ENCODE measurements around the gene TTLL10. TPM values are rescaled to one million over a fixed set of nuclear protein-coding genes. Genes with fewer than 3 reads are reported as not detected.
"Not testable (repeated sequence)": the region's sequence is repeated elsewhere in the genome, so short reads cannot be mapped to it uniquely, and the experiment has no call there.

The TTLL10 gene
- total RNA-seq, 2 experiments from 2014 or later: not detected

DNA sequence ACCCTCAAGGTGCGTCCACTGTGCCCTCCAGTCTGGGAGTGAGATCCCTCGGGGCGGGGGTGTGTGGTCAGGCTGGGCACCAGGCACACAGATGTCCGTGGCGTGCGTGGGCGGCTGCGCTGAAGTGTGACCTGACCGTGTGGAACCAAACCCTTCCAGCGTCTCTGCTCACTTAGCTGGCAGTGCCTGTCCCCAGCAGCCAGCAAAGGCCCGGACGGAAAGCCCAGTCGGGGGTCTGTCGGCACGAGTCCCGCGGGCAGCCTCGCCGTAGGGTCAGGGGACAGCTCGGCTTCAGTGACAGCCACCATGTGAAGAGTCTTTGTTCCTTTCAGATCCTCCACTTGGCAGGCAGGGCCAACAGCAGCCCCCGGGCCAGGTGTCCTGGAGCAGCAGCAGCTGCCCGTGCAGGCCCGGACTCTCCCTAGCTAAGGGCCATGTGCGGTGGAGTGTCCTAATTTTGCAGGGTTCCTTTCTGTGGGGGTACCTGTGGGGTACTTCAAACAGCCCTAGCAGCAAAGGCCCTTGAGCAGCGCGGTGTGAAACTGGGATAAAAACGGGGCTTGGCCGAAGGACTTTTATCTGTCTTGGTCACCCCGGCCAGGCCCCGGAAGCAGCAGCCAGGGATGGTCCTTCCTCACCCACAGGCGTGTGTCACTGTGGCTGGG is 11.6 kb downstream of the TTLL10 start:
- H3K4me3 Mint-ChIP-seq: no peak overlapping the region
- no peaks in the 10 kb centered on the region for H3K9me3 Mint-ChIP-seq (ENCODE audit: low read depth)
- no peaks in the 10 kb centered on the region for H3K36me3 Mint-ChIP-seq
- H3K27ac Mint-ChIP-seq: no peak overlapping the region
- no peaks in the 10 kb centered on the region for H3K4me1 Mint-ChIP-seq
- peaks cover 19% of the 10 kb centered on the region for H3K27me3 Mint-ChIP-seq
- ATAC-seq (no peak), DNase-seq (no peak)
- CTCF ChIA-PET: interaction anchor here (1.7 kb wide), 1 partner anchor 63 kb away, joined by 4 read pairs; no protein-coding TSS in a partner anchor

DNA sequence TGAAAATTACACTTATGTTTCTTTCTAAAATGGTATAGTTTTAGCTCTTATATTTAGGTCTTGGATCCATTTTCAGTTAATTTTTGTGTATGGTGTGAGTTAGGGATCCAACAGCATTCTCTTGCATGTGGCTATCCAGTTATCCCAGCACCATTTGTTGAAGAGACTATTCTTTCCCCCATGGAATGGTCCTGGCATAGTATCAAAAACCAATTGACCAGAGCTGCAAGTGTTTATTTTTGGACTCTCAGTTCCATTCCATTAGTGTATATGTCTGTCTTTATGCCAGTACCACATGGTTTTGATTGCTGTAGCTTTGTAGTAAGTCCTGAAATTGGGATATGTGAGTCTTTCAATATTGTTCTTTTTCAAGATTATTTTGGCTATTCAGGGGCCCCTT is 14.3 kb downstream of the TTLL10 start:
- CTCF ChIA-PET: interaction anchor here (1.1 to 1.2 kb wide), 2 partner anchors 12 to 66 kb away, joined by 4 to 7 read pairs; no protein-coding TSS in a partner anchor
- Mint-ChIP-seq H3K4me1 (no peaks in the 10 kb centered on the region), H3K27me3 (peaks cover 23% of the 10 kb centered on the region), H3K4me3 (no peak overlapping the region), H3K36me3 (peaks cover 3% of the 10 kb centered on the region), H3K9me3 (ENCODE audit: low read depth) (no peaks in the 10 kb centered on the region), H3K27ac (no peak overlapping the region)
- DNase-seq (no peak), ATAC-seq (no peak)

- DNase-seq (no peak), ATAC-seq (no peak)
- Mint-ChIP-seq H3K27ac (no peak overlapping the region), H3K4me3 (no peak overlapping the region), H3K27me3 (peaks cover 23% of the 10 kb centered on the region), H3K4me1 (no peaks in the 10 kb centered on the region), H3K9me3 (ENCODE audit: low read depth) (no peaks in the 10 kb centered on the region), H3K36me3 (peaks cover 3% of the 10 kb centered on the region)
- CTCF ChIA-PET: interaction anchor here (1.2 kb wide), 1 partner anchor 11 kb away, joined by 4 read pairs; no protein-coding TSS in a partner anchor
These were observed 15.4 kb downstream of the TTLL10 start for GRCh38 chr1:1189111-1189510.

DNA sequence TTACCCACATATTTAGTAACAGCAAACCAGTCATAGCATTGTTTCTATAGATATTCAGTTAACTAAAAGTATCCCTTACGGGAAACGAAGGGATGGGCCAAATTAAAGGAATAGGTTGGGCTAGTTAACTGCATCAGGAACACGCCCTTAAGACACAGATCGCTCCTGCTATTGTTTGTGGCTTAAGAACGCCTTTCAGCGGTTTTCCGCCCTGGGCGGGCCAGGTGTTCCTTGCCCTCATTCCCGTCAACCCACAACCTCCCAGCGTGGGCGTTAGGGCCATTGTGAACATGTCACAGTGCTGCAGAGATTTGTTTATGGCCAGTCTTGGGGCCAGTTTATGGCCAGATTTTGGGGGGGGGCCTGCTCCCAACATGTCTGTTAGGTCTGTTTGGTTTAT is 18.1 kb downstream of the TTLL10 start:
- ATAC-seq: no peak
- no peak for DNase-seq
- Mint-ChIP-seq H3K9me3 (ENCODE audit: low read depth) (peaks cover 6% of the 10 kb centered on the region), H3K36me3 (peaks cover 6% of the 10 kb centered on the region), H3K27me3 (peaks cover 30% of the 10 kb centered on the region), H3K4me1 (no peaks in the 10 kb centered on the region), H3K27ac (no peak overlapping the region), H3K4me3 (no peak overlapping the region)
- CTCF ChIA-PET: no interaction called here

DNA sequence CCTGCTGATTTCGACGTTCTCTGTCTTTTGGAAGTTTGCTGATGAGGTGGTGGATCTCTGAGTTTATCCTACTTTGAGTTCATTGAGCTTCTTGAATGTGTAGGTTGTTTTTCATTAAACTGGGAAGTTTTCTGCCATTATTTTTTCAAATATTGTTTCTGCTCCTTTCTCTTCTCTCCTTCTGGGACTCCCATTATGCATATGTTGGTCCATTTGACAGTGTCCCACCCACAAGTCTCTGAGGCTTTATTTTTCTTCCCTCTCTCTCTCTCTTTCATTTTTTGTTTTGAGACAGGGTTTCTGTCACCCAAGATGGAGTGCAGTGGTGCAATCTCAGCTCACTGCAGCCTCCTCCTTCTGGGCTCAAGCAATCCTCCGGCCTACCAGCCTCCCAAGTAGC is 21.0 kb downstream of the TTLL10 start:
- H3K27ac Mint-ChIP-seq: no peak overlapping the region
- H3K36me3 Mint-ChIP-seq: peaks cover 6% of the 10 kb centered on the region
- no peak for ATAC-seq
- H3K9me3 Mint-ChIP-seq (ENCODE audit: low read depth): peaks cover 6% of the 10 kb centered on the region
- CTCF ChIA-PET: interaction anchor here (2.0 kb wide), 1 partner anchor 72 kb away, joined by 4 read pairs; no protein-coding TSS in a partner anchor
- peaks cover under 1% of the 10 kb centered on the region for H3K4me1 Mint-ChIP-seq
- peaks cover 18% of the 10 kb centered on the region for H3K27me3 Mint-ChIP-seq
- H3K4me3 Mint-ChIP-seq: no peak overlapping the region
- DNase-seq: no peak

GRCh38 chr1:1195726-1196125 is 22.0 kb downstream of the TTLL10 start:
- H3K4me3 Mint-ChIP-seq; ATAC-seq; H3K9me3 Mint-ChIP-seq (ENCODE audit: low read depth); H3K36me3 Mint-ChIP-seq; CTCF ChIA-PET; H3K27ac Mint-ChIP-seq; DNase-seq; H3K4me1 Mint-ChIP-seq: not testable (repeated sequence)
- peaks cover 13% of the 10 kb centered on the region for H3K27me3 Mint-ChIP-seq

DNA sequence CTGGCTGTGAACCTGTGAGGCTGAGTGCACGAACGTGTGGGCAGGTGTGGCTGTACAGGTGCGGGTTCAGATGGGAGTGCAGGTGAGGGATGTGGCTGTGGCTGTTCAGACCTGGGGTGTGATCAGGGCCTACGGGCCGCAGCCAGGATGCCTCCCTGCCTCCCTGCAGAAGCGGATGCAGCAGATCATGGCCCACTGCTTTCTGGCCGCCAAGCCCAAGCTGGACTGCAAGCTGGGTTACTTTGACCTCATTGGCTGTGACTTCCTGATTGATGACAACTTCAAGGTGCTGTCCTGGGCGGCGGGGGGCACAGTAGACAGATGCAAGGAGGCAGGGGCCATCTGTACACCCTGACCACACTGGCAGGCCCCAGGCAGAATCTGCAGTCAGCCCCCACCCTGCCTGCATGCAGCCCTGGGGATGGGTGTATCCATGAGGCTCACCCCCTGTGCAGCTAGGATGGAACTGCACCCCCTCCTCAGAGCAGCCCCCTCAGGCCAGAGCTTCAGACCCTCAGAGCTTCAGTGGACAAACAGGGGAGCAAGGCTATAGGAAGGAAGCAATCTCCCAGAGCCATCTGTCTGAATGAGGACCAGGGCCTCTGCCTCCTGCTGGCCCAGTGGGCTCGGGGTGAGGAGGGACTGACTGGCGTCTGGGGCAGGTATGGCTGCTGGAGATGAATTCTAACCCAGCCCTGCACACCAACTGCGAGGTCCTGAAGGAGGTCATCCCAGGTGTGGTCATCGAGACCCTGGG is 22.9 kb downstream of the TTLL10 start:
- no peak for ATAC-seq
- Mint-ChIP-seq H3K27me3 (peaks cover 10% of the 10 kb centered on the region), H3K4me3 (no peak overlapping the region), H3K36me3 (peaks cover 6% of the 10 kb centered on the region), H3K9me3 (ENCODE audit: low read depth) (peaks cover 6% of the 10 kb centered on the region), H3K4me1 (peaks cover 8% of the 10 kb centered on the region), H3K27ac (no peak overlapping the region)
- DNase-seq: no peak
- CTCF ChIA-PET: no interaction called here

DNA sequence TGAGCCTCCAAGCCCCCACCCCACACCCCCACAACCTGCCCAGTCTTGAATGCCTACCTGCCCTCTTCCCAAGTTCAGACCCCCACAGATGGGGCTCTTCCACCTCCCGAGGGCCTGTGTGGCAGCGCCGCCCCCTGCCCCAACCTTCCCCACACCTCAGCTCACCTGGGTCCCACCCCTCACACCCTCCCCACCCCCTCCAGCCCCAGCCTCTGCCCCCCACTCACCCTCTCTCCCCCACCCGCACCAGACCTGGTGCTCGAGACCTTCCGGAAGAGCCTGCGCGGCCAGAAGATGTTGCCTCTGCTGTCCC is 23.5 kb downstream of the TTLL10 start:
- Mint-ChIP-seq H3K27me3 (peaks cover 8% of the 10 kb centered on the region), H3K9me3 (ENCODE audit: low read depth) (peaks cover 6% of the 10 kb centered on the region), H3K4me1 (peaks cover 8% of the 10 kb centered on the region), H3K36me3 (peaks cover 3% of the 10 kb centered on the region), H3K4me3 (no peak overlapping the region), H3K27ac (no peak overlapping the region)
- ATAC-seq: no peak
- CTCF ChIA-PET: no interaction called here
- no peak for DNase-seq

DNA sequence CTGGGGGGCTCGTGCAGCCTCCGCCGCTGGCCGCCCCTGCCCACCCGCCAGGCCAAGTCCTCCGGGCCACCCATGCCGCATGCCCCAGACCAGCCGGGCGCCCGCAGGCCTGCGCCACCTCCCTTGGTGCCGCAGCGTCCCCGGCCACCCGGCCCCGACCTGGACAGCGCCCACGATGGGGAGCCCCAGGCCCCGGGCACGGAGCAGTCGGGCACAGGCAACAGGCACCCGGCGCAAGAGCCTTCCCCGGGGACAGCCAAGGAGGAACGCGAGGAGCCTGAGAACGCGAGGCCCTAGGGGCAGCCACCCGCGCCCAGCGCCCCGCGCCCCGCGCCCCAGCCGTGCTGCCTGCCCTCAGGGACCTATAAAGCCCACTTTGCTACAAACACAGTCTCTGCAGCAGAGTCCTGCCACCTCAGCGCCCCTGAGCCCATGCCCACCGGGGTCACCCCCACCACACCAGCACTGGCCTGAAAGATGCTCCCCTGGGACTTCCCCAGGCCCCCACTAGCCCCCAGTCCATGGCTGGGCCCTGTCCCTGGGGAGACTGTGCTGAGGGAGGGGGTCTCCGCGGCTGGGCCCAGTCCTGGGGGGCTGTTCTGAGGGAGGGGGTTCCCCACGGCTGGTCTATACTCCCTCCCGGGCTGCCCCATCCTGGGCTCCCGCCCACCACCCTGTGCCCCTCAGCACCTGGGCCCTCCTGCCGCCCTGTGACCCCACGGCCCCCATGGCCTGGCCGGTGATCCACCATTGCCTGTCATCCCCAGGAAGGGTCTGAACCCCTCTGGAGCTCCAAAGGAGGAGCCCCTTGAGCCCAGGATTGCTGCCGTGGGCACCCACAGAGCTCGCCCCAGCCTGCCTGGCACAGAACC is 24.1 kb downstream of the TTLL10 start:
- H3K36me3 Mint-ChIP-seq: peaks cover 3% of the 10 kb centered on the region
- peaks cover 8% of the 10 kb centered on the region for H3K4me1 Mint-ChIP-seq
- CTCF ChIA-PET: interaction anchor here (1.0 kb wide), 1 partner anchor 76 kb away, joined by 3 read pairs; no protein-coding TSS in a partner anchor
- no peak overlapping the region for H3K4me3 Mint-ChIP-seq
- peaks cover 7% of the 10 kb centered on the region for H3K27me3 Mint-ChIP-seq
- ATAC-seq (no peak), DNase-seq (no peak)
- H3K27ac Mint-ChIP-seq: no peak overlapping the region
- peaks cover 6% of the 10 kb centered on the region for H3K9me3 Mint-ChIP-seq (ENCODE audit: low read depth)

- H3K9me3 Mint-ChIP-seq (ENCODE audit: low read depth): peaks cover 6% of the 10 kb centered on the region
- ATAC-seq: no peak
- DNase-seq: no peak
- H3K4me3 Mint-ChIP-seq: no peak overlapping the region
- peaks cover 8% of the 10 kb centered on the region for H3K4me1 Mint-ChIP-seq
- CTCF ChIA-PET: interaction anchor here (1.0 kb wide), 1 partner anchor 76 kb away, joined by 3 read pairs; no protein-coding TSS in a partner anchor
- H3K27me3 Mint-ChIP-seq: peaks cover 7% of the 10 kb centered on the region
- no peak overlapping the region for H3K27ac Mint-ChIP-seq
- H3K36me3 Mint-ChIP-seq: peaks cover 3% of the 10 kb centered on the region
These were observed 24.9 kb downstream of the TTLL10 start for GRCh38 chr1:1198423-1199140.

GRCh38 chr1:1199141-1199960 is 25.7 kb downstream of the TTLL10 start:
- Mint-ChIP-seq H3K27ac (no peak overlapping the region), H3K4me1 (peaks cover 8% of the 10 kb centered on the region), H3K27me3 (peaks cover 6% of the 10 kb centered on the region), H3K4me3 (no peak overlapping the region), H3K36me3 (peaks cover 3% of the 10 kb centered on the region), H3K9me3 (ENCODE audit: low read depth) (peaks cover 6% of the 10 kb centered on the region)
- CTCF ChIA-PET: interaction anchor here (1.0 to 2.0 kb wide), 2 partner anchors 11 to 77 kb away, joined by 3 to 4 read pairs; no protein-coding TSS in a partner anchor
- DNase-seq (no peak), ATAC-seq (no peak)
